ENCODE measurements around the gene AKT2.

AKT2 gene

DNA sequence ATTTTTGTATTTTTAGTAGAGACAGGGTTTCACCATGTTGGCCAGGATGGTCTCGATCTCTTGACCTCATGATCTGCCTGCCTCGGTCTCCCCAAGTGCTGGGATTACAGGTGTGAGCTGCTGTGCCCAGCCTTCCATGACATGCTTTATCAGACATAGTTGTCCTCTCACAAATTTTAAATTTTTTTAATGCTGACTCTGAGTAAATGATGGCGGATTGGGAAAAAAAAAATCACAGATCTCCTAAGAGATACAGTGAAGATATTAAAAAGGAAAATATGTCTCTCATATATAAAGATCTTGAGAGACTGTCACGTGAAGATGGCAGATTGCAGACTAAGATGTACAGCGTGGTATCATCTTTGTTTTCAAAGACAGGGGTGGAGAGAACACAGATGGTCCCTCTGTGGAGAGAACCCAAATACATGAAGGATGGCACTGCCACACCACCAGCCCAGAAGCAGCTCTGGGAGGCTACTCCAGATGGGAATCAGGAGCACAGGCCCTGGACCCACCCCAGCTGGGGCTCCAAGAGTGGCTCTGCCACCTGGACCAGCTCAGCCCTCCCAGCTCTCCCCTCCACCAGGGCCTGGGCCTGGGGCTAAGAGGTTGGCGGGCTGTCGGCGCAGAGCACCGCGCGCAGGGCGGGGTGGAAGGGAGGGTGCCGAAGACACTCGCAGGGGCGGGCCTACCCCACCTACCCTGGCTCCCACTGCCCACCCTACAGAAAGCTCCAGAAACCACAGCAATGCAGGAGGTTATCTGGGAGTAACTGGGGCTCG lies 38.7 kb downstream of the AKT2 start:
- H3K27me3 ChIP-seq (ENCODE audit: insufficient read depth, low read length) = no peaks in the 10 kb centered on the region
- no peak overlapping the region for H2BK120ac ChIP-seq (ENCODE audit: insufficient read depth, low read length, poor library complexity)
- H2BK12ac ChIP-seq (ENCODE audit: low read length) = no peak overlapping the region
- DNase-seq = no peak
- H4K8ac ChIP-seq (ENCODE audit: low read depth, low read length) = no peak overlapping the region
- H3K4me1 ChIP-seq (ENCODE audit: control insufficient read depth in 1 of 2, insufficient read depth in 2 of 2, low read length in 2 of 2) = no peaks in the 10 kb centered on the region
- H3K9ac ChIP-seq (ENCODE audit: low read length) = no peak overlapping the region
- no peak overlapping the region for H3K27ac ChIP-seq (ENCODE audit: low read depth, low read length)
- no peaks in the 10 kb centered on the region for H3K9me3 ChIP-seq (ENCODE audit: insufficient read depth, low read depth, low read length)
- H2AFZ ChIP-seq (ENCODE audit: insufficient read depth, low read length, poor library complexity) = no peak overlapping the region
- H4K91ac ChIP-seq (ENCODE audit: low read depth, low read length) = no peak overlapping the region
- H3K4ac ChIP-seq (ENCODE audit: low read depth, low read length) = no peak overlapping the region
- no peak overlapping the region for H4K12ac ChIP-seq (ENCODE audit: low read depth, low read length)
- no peak overlapping the region for H2AK5ac ChIP-seq (ENCODE audit: low read length)
- no peaks in the 10 kb centered on the region for H3K79me1 ChIP-seq (ENCODE audit: low read length)
- no peak overlapping the region for H3K14ac ChIP-seq (ENCODE audit: low read length)
- H2BK5ac ChIP-seq (ENCODE audit: low read depth, low read length, poor library complexity) = no peak overlapping the region
- no peak overlapping the region for H3K4me3 ChIP-seq (ENCODE audit: low read depth, low read length)
- H3K79me2 ChIP-seq (ENCODE audit: control insufficient read depth, insufficient read depth, low read length, poor library complexity) = no peaks in the 10 kb centered on the region
- H3K18ac ChIP-seq (ENCODE audit: low read length) = no peak overlapping the region
- WGBS (ENCODE audit: extremely low coverage, insufficient coverage, insufficient read length) = no CpG with 5 or more reads among the region's 16 CpGs
- H3K23ac ChIP-seq (ENCODE audit: low read length) = no peak overlapping the region
- no peak overlapping the region for H3K4me2 ChIP-seq (ENCODE audit: low read length)
- H3K36me3 ChIP-seq (ENCODE audit: control insufficient read depth in 1 of 2, insufficient read depth in 2 of 2, low read length in 2 of 2) = peaks cover 23% of the 10 kb centered on the region in 2 experiments

DNA sequence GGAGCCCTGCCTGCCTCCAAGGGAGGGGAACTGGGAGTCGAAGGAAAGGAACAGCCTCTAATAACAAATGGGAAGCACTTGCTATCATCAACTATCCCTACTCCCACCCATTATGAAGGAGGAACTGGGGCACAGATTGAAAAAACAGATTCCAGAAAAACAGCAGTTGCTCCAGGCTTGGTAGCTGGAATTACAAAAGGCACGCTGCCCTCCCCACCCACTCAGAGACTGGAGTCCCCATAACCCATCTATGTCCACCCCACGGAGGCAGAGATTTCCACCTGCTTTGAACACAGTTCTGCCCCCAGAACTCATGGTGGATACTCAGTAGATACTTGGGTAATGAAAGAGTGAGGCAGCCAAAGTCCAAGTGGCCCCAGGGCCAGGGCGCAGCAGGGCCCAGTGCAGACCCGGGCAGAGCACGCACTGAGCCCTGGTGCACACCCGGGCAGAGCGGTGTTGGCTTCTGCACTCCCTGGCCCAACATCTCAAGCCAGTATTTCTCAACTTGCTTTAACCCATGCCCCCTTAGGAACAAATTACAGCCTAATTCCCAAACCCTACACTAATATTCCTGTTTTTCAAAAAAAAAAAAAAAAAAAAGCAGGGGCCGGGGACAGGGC lies 39.5 kb downstream of the AKT2 start:
- no peak overlapping the region for H4K91ac ChIP-seq (ENCODE audit: low read depth, low read length)
- H3K27ac ChIP-seq (ENCODE audit: low read depth, low read length) = no peak overlapping the region
- peaks cover 25 to 29% of the 10 kb centered on the region in 2 experiments for H3K36me3 ChIP-seq (ENCODE audit: control insufficient read depth in 1 of 2, insufficient read depth in 2 of 2, low read length in 2 of 2)
- no peaks in the 10 kb centered on the region for H3K79me1 ChIP-seq (ENCODE audit: low read length)
- no peak overlapping the region for H4K8ac ChIP-seq (ENCODE audit: low read depth, low read length)
- H3K4ac ChIP-seq (ENCODE audit: low read depth, low read length) = no peak overlapping the region
- H3K18ac ChIP-seq (ENCODE audit: low read length) = no peak overlapping the region
- no peak overlapping the region for H3K23ac ChIP-seq (ENCODE audit: low read length)
- WGBS (ENCODE audit: extremely low coverage, insufficient coverage, insufficient read length) = no CpG with 5 or more reads among the region's 9 CpGs
- no peaks in the 10 kb centered on the region for H3K9me3 ChIP-seq (ENCODE audit: insufficient read depth, low read depth, low read length)
- no peak overlapping the region for H2AFZ ChIP-seq (ENCODE audit: insufficient read depth, low read length, poor library complexity)
- no peak overlapping the region for H4K12ac ChIP-seq (ENCODE audit: low read depth, low read length)
- no peak overlapping the region for H2BK5ac ChIP-seq (ENCODE audit: low read depth, low read length, poor library complexity)
- H3K79me2 ChIP-seq (ENCODE audit: control insufficient read depth, insufficient read depth, low read length, poor library complexity) = no peaks in the 10 kb centered on the region
- H3K4me3 ChIP-seq (ENCODE audit: low read depth, low read length) = no peak overlapping the region
- no peak overlapping the region for H2BK12ac ChIP-seq (ENCODE audit: low read length)
- no peak overlapping the region for H3K9ac ChIP-seq (ENCODE audit: low read length)
- H3K4me1 ChIP-seq (ENCODE audit: control insufficient read depth in 1 of 2, insufficient read depth in 2 of 2, low read length in 2 of 2) = no peaks in the 10 kb centered on the region
- no peak overlapping the region for H2AK5ac ChIP-seq (ENCODE audit: low read length)
- H3K27me3 ChIP-seq (ENCODE audit: insufficient read depth, low read length) = no peaks in the 10 kb centered on the region
- no peak for DNase-seq
- H3K4me2 ChIP-seq (ENCODE audit: low read length) = no peak overlapping the region
- H3K14ac ChIP-seq (ENCODE audit: low read length) = no peak overlapping the region
- H2BK120ac ChIP-seq (ENCODE audit: insufficient read depth, low read length, poor library complexity) = no peak overlapping the region

DNA sequence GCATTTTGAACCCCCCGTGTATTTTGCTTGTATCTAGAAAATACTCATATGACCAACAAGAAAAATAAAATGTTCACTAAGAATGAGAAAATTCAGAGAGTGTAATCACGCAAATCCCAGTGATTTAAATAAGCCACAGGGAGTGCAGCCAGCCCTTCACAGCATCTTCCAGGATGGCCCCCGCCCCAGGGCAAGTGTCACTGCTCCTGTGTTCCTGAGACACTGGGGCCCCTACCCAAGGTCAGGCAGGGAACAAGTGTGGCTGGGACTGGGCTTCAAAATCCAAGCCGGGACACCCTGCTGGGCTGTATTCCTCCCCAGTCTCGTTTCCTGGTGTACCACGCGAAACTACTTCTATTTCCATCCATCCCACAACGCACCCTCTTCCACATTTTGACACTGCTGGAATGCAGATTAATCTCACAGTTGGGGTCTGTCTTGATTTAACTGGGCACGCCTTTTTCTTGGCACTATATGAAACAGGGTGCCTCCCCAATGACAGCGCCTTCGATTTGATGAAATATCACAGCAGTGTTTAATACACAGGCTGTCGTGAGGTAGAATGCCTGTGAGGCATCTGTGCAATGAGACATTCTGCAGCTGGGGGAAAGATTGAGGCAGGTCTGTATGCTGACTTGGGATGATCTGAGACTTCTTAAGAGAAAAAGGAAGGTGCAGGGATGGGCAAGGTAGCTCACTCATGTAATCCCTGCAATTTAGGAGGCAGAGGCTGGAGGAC lies 40.4 kb downstream of the AKT2 start:
- Histone ChIP-seq H2BK120ac (ENCODE audit: insufficient read depth, low read length, poor library complexity) (no peak overlapping the region), H2BK12ac (ENCODE audit: low read length) (no peak overlapping the region), H3K36me3 (ENCODE audit: control insufficient read depth in 1 of 2, insufficient read depth in 2 of 2, low read length in 2 of 2) (peaks cover 32 to 35% of the 10 kb centered on the region in 2 experiments), H3K4me1 (ENCODE audit: control insufficient read depth in 1 of 2, insufficient read depth in 2 of 2, low read length in 2 of 2) (no peaks in the 10 kb centered on the region), H3K9me3 (ENCODE audit: insufficient read depth, low read depth, low read length) (no peaks in the 10 kb centered on the region), H3K9ac (ENCODE audit: low read length) (no peak overlapping the region), H3K4me2 (ENCODE audit: low read length) (no peak overlapping the region), H4K91ac (ENCODE audit: low read depth, low read length) (no peak overlapping the region), H3K4me3 (ENCODE audit: low read depth, low read length) (no peak overlapping the region), H3K4ac (ENCODE audit: low read depth, low read length) (no peak overlapping the region), H4K12ac (ENCODE audit: low read depth, low read length) (no peak overlapping the region), H3K79me1 (ENCODE audit: low read length) (no peaks in the 10 kb centered on the region), H4K8ac (ENCODE audit: low read depth, low read length) (no peak overlapping the region), H3K27me3 (ENCODE audit: insufficient read depth, low read length) (no peaks in the 10 kb centered on the region), H3K79me2 (ENCODE audit: control insufficient read depth, insufficient read depth, low read length, poor library complexity) (no peaks in the 10 kb centered on the region), H2AK5ac (ENCODE audit: low read length) (no peak overlapping the region), H3K23ac (ENCODE audit: low read length) (no peak overlapping the region), H2AFZ (ENCODE audit: insufficient read depth, low read length, poor library complexity) (no peak overlapping the region), H3K18ac (ENCODE audit: low read length) (no peak overlapping the region), H3K14ac (ENCODE audit: low read length) (no peak overlapping the region), H2BK5ac (ENCODE audit: low read depth, low read length, poor library complexity) (no peak overlapping the region), H3K27ac (ENCODE audit: low read depth, low read length) (no peak overlapping the region)
- DNase-seq = no peak
- 100% methylated on average over 4 of the region's 12 CpGs for WGBS (ENCODE audit: extremely low coverage, insufficient coverage, insufficient read length)

DNA sequence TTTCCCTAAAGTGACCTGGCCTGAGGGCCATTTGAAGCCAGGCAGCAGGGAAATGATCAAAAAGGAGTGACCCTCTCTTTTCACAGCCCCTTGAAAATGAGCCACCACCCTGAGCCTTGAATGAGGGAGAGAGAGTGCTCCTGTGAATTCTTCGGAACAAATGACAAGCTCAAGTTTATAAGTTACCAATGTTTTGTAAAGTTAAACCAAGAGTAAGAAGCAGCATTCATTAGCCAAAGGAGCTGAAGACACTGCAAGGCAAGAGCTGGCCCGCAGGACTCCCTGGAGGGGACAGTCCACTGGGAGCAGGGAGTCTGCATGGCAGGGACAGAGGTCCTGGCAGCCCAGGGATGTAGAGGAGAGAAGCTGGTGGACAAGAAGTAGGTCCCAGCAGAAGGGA lies 42.0 kb downstream of the AKT2 start:
- H2AFZ ChIP-seq (ENCODE audit: insufficient read depth, low read length, poor library complexity) = no peak overlapping the region

More for the DNA sequence above, 42.0 kb downstream of the AKT2 start:
- Histone ChIP-seq H3K14ac (ENCODE audit: low read length) (no peak overlapping the region), H3K9me3 (ENCODE audit: insufficient read depth, low read depth, low read length) (no peaks in the 10 kb centered on the region), H3K36me3 (ENCODE audit: control insufficient read depth in 1 of 2, insufficient read depth in 2 of 2, low read length in 2 of 2) (peaks cover 42 to 46% of the 10 kb centered on the region in 2 experiments), H3K18ac (ENCODE audit: low read length) (no peak overlapping the region), H2BK12ac (ENCODE audit: low read length) (no peak overlapping the region), H4K91ac (ENCODE audit: low read depth, low read length) (no peak overlapping the region), H4K12ac (ENCODE audit: low read depth, low read length) (no peak overlapping the region), H2AK5ac (ENCODE audit: low read length) (no peak overlapping the region), H3K4me3 (ENCODE audit: low read depth, low read length) (no peak overlapping the region), H3K9ac (ENCODE audit: low read length) (no peak overlapping the region), H3K79me1 (ENCODE audit: low read length) (no peaks in the 10 kb centered on the region), H3K27ac (ENCODE audit: low read depth, low read length) (no peak overlapping the region), H3K23ac (ENCODE audit: low read length) (no peak overlapping the region), H2BK5ac (ENCODE audit: low read depth, low read length, poor library complexity) (no peak overlapping the region), H3K4me2 (ENCODE audit: low read length) (no peak overlapping the region), H3K4ac (ENCODE audit: low read depth, low read length) (no peak overlapping the region), H3K4me1 (ENCODE audit: control insufficient read depth in 1 of 2, insufficient read depth in 2 of 2, low read length in 2 of 2) (no peaks in the 10 kb centered on the region), H3K27me3 (ENCODE audit: insufficient read depth, low read length) (no peaks in the 10 kb centered on the region), H2BK120ac (ENCODE audit: insufficient read depth, low read length, poor library complexity) (no peak overlapping the region), H3K79me2 (ENCODE audit: control insufficient read depth, insufficient read depth, low read length, poor library complexity) (no peaks in the 10 kb centered on the region), H4K8ac (ENCODE audit: low read depth, low read length) (no peak overlapping the region)
- no CpG with 5 or more reads among the region's 2 CpGs for WGBS (ENCODE audit: extremely low coverage, insufficient coverage, insufficient read length)
- DNase-seq = no peak

Data from trophoblast cell (in vitro differentiated cells and primary cell).